CD4-positive, alpha-beta T cell treated with Interleukin-2 at 100 ng/mL for 4 hours (primary cell): Measurements from ENCODE around the gene SNAI1.
"Not testable (repeated sequence)": the region's sequence is repeated elsewhere in the genome, so short reads cannot be mapped to it uniquely, and the experiment has no call there.

Source experiments
- DNase-seq: peaks from one replicate; pipeline ENCODE4 v3.0.0-alpha.2; 2020; ENCODE audit warnings: low spot score

SNAI1 gene

DNA sequence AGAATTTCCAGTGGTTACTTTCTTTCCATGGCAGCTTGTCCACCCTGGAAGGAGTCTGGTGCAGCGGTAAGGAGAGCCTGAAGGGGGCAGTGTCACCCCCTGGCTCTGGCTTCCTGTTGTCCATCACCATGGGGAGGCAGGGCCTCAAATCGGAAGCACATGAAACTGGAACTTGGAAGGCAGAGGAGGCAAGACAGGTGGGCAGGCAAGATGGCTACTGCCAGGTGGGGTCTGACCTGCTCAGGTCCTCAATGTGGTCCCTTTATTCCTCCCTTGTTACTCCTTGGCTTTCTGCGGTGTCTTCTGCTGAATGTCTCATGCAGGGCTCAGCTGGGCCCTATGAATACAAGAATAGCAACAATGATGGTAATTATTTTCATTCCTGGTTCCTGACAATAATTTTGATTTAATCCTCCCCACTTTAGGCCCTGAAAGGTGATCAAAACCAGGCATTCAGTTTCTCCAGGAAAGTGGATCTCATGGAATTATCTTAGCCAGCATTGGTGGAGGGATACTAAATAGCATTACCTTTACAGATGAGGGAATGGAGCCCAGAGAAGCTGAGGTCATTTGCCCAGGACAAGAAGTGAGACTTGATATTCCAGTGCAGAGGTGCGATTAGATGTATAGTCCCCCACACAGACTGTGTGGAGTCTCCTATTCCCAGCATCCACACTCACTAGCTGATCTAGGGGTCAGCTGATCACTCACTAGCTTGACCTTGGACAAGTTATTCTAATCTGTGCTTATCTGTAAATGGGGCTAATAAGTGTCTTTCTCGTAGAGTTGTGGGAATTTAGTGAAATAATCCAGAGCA lies 17.6 kb upstream of the SNAI1 start:
- no peak for DNase-seq

DNA sequence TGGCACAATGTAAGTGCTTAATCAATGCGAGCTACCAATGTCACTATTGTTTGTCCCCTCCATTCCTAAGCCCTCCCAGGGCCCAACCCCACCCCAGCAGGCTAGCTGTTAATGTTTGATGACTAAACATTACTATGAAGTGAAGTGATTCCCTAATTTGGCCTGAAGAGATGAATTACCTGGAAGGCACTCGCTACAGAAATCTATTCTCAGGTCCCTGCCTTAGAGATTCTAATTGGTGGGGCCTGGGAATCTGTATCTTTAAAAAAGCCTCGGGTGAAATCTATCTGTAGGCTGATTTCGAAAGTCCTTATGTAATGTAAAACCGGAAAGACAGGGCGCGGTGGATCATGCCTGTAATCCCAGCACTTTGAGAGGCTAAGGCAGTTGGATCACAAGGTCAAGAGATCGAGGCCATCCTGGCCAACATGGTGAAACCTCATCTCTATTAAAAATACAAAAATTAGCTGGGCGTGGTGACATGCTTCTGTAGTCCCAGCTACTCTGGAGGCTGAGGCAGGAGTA lies 16.9 kb upstream of the SNAI1 start:
- DNase-seq, result no peak

DNA sequence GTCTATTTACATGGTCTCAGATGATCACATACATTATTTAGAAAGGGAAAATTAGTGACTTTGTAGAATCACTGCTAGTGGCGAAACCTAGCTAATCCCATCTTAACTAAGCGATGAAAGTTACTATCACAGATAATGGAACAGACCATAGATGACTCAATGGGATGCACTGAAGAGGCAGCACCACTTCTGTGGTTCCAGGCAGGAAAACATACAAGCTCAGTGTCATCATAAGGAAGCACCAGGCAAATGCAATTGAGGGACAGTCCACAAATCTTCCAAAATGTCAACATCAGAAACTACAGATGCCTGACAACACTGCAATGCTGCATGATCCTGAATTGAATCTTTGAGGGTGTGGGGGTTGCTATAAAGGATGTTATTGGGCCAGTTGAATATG lies 15.9 kb upstream of the SNAI1 start:
- no peak for DNase-seq

DNA sequence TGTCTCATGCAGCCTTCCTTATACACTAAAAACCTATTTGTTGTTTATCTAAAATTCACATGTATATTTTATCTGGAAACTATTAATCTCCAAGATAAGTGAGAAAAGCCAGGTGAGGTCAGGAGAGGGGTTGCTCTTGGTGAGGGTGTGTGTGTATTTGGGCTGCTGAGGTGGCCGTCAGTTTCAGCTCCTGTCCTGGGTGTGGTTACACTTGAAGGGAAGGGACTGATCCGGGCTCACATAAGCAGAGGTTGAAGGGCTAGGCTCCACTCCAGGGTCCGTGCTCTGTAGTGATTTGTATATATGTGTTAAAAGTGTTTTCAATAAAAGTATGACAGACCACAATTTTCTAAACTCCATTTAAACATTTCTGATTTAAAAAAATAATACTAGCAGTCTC lies 13.5 kb upstream of the SNAI1 start:
- no peak for DNase-seq

DNA sequence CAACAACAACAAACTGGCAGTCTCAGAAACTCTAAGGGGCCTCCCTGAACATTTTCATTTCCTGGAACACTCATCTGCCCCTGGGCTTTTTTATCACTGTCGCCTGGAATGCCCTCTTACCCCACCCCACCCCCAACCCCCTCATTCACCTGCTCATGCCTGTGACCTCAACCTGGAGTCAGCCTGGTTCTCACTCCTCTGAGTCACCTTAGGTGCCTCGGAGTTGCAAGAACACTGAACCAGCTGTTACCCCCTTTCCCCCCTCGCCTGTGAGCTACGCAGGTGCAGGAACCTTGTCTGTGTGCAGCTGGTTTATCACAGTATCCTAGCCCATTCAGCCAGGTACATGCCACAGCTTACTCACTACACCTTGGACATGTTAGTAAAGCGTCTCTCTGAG lies 12.8 kb upstream of the SNAI1 start:
- no peak for DNase-seq

DNA sequence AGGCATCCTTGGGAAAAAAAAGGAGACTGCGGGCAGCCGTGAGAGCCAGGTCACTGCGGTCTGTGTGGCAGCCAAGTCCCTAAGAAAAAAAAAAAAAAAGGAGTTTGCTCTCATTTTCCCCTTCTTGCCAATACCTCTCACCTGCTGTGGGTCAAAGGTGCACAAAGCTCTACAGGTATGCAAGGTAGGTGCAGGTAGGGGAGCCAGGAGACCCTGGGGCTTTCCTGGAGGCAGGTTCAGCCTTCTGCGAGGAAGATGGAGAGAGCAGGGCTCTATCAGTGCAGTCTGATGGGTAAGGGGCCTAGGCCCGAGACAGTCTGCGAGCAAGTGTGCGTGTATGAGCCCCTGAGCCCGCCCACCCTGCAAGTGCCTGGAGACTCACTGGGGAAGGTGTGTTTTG lies 12.3 kb upstream of the SNAI1 start:
- no peak for DNase-seq

DNA sequence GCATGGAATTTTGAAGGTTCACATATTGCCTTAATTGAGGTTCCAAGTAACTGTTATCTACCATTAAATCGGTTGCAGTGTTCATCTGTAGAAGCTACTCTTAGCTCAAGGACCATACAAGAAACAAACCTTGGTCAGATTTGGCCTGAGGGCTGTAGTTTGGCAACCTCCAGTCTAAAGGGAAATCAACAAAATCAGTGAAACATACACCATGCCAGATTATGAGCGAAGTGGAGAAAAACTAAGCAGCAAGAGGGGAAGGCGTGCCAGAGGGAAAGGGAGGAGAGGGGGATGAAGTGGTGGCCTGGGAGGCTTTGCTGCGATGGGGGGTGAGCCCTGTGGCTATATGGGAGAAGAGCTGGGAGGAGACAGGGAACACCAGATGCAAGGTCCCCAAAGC lies 8.8 kb upstream of the SNAI1 start:
- no peak for DNase-seq

DNA sequence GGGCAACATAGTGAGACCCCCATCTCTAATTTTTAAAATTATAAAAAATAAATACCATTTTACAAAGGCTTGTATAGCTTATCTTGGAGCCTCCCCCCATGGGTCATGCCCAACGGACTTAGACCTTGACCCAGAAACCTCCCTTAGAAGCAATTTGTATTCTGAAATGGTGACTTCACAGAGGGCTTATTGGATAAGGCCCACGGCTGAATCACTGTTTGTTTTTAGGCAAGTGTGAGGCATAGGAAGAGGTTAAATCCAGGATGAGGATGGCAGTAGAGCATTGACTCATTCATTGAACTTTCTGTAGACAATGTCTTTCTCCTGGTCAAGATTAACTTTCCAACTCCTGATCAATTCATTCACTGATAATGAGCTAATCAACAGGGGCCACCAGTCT lies 6.2 kb upstream of the SNAI1 start:
- no peak for DNase-seq

DNA sequence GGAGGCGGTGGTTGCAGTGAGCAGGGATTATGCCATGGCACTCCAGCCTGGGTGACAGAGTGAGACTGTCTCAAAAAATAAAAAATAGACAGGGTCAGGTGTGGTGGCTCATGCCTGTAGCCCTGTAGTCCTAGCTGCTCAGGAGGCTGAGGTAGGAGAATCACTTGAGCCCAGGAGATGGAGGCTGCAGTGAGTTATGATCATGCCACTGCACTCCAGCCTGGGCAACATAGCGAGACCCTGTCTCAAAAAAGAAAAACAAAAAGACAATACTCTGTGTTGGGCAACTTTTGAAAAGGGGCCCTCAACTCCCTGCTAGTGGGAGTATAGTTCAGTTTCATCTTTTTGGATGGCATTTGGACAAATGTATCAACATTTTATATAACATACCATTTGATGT lies 5.0 kb upstream of the SNAI1 start:
- not testable (repeated sequence) for DNase-seq

DNA sequence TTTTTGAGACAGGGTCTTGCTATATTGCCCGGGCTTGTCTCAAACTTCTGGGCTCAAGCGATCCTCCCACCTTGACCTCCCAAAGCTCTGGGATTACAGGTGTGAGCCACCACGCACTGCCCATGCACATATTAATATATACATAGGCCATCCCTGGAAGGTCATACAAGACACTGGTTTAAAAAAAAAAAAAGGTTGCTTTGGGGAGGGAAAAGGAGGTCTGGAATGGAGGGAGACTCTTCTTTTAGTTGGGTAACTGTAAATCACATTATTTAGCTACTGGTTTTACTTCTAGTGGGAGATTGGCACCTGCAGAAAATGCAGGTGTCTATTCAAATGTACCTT lies 4.1 kb upstream of the SNAI1 start:
- DNase-seq, result no peak

DNA sequence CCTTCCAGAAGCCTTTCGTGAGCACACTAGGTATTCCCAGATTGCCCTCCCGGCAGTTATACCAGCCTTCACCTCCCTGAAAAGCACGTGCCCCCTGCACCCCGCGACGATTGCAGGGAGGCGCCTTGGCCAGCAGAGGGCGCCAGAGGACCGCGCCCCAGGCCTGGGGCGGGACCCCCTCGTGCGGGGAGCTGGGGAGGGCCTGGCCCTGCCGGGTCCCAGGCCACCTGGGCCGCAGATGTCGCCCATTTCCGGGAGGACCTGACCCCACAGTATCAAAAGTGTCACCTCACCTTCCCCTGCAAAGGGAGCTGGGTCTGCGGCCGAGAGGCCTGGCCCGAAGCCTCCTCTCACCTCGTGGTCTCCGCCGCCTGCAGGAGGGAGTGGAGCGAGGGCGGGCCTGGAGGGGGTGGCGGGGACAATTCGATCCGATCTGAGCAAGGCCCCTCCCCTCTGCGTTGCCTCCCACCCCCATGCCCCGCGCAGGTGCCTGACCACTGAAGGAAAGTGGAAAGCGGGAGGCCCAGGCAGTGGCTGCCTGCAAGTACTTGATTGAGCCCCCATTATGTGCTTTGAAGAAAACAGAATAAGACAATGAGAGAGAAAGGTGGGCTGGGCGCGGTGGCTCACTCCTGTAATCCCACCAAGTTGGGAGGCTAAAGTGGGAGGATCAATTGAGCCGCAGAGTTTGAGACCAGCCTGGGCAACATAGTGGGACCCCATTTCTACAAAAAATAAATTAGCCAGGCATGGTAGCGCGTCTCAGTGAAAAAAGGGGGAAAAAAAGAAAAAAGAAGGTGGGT lies 3.5 kb upstream of the SNAI1 start:
- DNase-seq, result peak; percentile 62

DNA sequence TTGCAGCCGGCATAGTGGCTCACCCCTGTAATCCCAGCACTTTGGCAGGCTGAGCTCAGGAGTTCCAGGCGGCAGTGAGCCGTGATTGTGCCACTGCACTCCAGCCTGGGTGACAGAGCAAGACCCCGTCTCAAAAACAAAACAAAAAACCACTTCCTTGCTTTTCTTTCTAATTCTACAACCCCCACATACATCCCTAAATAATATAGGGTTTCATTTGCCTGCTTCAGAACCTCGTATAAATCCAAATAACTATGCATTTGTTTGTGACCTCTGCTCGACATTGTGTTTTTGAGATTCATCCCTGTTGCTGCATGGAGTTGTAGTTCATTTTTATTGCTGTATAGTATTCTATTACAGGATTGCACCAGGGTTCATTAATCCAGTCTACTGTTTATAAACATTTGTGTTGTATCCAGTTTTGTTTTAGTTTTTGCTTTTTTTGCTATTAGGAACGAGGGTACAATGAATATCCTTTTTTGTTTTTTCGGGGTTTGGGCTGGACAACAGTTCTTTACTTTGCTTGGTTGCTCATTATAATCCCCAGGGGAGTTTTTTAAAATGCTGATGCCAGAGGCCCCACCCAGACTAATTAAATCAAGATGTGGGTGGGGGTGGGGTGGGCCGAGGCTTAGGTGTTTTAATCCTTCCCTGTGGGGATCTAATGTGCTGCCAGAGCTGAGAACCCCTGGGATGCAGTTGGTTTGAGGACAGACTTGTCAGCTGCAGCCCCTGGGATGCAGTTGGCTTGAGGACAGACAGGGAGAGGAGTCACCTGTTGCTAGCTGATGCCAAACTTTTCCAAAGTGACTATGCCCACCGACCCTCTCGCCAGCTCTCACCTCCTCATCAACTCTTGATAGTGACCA lies 2.4 kb upstream of the SNAI1 start:
- DNase-seq, result no peak

DNA sequence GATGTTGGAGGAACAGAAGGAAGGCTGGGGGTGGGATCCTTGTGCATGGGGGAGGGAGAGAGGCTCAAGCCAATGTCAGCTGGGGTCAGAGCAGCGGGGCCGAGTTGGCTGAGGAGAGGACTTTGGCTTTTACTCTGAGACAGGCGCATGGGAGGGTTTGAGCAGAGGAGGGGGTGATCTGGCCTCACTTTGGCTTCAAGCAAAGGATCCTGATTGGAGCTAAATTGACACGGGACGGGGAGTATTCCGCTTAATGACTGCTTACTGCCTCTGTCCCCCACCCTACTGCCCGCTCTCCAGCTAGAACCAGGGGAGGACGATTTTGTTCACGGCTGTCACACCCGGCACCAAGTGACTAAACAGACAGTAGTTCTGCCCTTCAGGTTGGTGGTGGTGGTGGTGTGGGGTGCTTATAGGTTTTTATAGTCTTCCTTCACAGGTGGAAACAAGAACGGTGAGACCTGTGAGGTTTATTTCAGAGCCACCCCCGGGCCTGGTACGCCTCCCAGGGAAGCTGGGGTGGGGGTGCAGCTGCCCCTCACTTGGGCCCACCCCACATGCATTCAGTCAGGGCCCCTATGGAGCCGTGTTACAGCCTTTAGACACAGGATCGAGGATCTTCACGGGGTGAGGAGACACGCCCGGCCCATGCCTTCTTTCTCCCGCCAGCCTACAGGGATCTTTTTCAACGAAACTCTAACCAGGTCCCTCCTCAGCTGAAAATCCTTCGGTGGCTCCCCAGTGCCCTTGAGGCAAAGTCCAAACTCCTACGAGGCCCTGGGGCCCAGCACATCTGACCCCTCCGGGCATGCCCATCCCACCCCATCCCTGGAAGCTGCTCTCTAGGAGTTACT lies 1.3 kb upstream of the SNAI1 start:
- DNase-seq, result no peak

DNA sequence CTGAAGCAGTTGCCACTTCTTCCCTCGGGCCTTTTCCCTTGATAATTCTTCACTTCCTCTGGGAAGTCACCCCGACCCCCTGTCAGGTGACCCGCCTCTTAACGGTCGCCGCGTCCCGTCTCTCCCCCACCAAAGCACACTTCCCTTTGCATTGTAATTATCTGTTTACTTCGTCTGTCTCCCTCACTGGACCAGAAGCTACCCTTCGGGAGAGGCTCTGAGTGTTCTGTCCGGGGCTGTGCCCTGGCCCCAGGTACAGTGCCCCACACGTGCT lies 771 bp upstream of the SNAI1 start:
- DNase-seq, result no peak

DNA sequence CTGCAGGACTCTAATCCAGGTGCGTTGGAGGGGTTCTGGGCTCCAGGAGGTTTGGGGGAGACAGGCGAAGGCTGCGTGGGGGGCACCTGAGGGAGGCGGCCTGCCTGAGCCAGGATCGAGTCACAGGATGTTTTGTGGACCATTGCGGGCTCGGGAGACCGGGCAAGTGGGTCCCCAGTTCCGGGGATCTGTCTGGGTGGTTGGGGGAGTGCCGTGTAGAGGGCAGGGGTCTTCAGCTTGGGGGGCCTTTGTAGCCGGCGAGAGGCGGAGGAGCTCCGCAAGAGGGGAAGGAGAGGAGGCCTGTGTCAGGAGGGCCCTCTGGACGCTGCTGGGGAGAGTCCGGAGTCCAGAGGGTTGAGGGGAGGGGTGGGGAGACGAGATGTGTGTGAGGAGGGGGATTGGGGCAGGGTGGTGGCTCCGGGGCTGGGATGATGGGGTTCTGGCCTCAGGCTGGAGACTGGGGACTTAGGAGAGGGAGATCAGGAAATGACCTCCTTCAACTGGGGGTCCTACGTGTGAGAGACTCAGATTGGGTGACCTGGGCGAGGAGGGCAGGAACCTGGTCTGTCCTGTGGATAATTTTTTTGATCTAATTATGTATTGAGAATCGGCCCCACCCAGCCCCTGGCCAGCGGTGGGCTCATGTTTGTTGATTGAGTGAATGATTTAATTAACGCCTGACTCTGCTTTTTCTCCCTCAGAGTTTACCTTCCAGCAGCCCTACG lies 505 bp downstream of the SNAI1 start:
- no peak for DNase-seq

DNA sequence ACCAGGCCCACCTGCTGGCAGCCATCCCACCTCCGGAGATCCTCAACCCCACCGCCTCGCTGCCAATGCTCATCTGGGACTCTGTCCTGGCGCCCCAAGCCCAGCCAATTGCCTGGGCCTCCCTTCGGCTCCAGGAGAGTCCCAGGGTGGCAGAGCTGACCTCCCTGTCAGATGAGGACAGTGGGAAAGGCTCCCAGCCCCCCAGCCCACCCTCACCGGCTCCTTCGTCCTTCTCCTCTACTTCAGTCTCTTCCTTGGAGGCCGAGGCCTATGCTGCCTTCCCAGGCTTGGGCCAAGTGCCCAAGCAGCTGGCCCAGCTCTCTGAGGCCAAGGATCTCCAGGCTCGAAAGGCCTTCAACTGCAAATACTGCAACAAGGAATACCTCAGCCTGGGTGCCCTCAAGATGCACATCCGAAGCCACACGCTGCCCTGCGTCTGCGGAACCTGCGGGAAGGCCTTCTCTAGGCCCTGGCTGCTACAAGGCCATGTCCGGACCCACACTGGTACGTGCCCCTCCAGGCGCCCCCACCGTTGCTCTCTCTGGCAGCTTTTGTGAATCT lies 1.1 kb downstream of the SNAI1 start:
- DNase-seq, result no peak

DNA sequence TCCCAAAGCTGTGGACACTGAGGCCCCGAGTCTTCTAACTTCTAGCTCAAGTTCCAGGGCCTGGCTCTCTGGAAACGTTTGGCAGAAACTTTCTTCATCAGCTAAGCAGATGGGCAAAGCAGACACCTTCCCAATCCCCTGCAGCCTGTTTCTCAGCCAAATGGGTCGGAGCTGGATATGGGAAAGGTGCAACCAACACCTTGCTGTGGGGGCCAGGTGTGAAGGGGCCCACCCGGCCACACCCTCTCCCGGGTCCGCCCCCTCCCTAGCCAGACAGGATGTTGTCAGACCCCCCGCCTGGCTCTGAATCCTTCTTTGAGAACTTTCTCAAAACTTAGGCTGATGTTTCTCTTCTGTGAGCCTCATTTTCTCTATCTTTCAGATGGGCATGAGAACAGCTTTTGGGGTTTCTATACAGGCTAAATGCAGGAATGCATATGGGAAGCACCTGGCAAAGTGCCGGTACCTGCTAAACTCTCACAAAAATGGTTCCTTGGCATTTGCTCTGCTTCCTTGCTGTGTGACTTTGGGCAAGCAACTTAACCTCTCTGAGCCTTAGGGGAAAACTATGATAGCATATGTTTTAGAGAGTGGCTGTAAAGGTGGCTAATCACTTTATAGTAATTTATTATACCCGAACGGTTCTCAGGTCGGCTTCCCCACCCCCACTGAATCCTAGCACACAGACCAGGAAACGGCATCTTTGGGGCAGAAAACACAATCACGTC lies 1.8 kb downstream of the SNAI1 start:
- no peak for DNase-seq

DNA sequence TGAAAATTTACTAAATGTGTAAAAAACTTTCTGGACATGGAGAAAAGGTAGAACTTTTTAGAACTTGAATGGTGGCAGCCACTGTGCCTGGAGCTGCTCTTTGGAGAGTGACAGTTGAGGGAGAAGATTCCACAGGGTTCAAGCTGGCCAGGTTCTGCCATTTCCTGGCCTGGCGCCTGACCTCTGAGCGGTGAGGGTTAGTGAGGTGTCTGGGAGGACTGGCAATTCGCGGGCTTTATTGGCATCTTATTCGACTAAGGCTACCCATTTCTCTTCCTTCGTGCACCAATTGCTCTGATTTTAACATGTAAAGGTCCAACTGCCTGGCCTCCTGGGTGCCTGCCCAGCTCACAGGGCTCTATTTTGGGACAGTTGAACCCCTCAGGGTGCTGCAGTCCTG lies 2.4 kb downstream of the SNAI1 start:
- DNase-seq, result no peak

DNA sequence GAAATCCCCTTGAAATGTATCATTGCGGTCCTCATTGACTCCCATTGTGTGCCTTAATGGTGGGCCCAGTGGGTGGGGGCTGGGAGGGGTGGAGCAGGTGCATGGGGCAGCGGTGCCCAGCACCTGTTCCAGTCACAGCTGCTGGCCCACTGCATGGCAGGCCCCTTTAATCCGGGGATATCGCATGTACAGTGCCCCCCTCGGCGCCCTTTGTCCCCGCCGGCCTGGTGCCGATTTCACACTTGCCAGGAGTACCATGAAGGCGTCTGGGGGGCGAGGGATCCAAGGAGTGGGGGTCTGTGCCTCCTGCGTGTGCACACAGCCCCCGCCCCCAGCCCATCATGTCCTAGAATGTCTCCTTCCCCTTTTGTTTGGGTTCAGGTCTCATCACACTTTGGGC lies 2.8 kb downstream of the SNAI1 start:
- DNase-seq, result no peak

DNA sequence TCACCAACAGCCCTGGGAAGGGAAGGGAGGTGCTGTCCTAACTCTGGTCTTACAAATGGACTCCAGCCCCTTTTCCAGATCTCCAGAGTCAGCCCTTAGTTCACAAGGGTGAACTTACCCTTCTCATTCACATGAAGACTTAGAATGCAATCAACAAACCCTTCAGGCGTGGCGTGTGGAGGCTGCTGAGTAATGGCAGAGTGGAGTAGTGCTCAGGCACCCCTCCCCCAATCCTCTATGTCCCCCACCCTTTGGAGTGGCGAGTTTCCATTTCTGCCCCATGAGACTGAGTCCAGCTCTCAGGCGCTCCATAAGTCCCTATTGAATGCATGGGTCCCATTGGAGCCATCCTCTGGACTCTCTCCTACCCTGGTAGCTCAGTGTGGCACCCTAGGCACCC lies 3.3 kb downstream of the SNAI1 start:
- no peak for DNase-seq
